ENCODE measurements around the gene SPTLC2. TPM values are rescaled to one million over a fixed set of nuclear protein-coding genes. Genes with fewer than 3 reads are reported as not detected.

The SPTLC2 gene
- total and polyA plus RNA-seq, 9 donors: 8.0 to 31.1 (median 21.5) TPM

DNA sequence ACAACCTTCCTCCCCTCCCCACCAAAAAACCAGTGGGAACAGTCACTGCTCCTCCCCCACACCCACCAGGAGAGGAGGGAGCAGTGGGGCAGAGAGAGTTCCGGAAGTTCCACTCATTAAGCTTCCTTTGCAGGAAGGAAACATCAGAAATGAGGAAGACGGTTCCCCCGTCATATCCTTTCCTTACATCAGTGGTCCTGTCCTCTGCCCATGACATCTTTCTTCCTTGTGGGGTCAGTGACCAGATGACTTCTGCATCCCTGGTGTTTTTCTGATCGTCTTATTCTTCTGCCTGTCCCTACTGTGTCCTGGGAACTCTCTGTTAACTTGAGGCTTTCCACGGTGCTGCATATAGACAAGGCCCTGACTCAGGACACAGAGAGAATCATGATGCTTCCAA lies 40.8 kb upstream of the SPTLC2 start:
- intact Hi-C loops (cut with DNase I): loop anchor here in 1 of 4 donors (10.0 kb wide), 1 partner anchor 908 kb away; no protein-coding TSS in a partner anchor
- Histone ChIP-seq H3K4me3 (no peak overlapping the region), H3K36me3 (no peaks in the 10 kb centered on the region), H3K9me3 (no peaks in the 10 kb centered on the region), H3K27ac (no peak overlapping the region), H3K4me1 (ENCODE audit: insufficient read depth) (no peaks in the 10 kb centered on the region), H3K27me3 (no peaks in the 10 kb centered on the region)
- TF ChIP-seq, protein P1, sequence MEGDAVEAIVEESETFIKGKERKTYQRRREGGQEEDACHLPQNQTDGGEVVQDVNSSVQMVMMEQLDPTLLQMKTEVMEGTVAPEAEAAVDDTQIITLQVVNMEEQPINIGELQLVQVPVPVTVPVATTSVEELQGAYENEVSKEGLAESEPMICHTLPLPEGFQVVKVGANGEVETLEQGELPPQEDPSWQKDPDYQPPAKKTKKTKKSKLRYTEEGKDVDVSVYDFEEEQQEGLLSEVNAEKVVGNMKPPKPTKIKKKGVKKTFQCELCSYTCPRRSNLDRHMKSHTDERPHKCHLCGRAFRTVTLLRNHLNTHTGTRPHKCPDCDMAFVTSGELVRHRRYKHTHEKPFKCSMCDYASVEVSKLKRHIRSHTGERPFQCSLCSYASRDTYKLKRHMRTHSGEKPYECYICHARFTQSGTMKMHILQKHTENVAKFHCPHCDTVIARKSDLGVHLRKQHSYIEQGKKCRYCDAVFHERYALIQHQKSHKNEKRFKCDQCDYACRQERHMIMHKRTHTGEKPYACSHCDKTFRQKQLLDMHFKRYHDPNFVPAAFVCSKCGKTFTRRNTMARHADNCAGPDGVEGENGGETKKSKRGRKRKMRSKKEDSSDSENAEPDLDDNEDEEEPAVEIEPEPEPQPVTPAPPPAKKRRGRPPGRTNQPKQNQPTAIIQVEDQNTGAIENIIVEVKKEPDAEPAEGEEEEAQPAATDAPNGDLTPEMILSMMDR (IDR thresholded peaks at IDR 0.05): no peak
- TF ChIP-seq EP300 (IDR thresholded peaks at IDR 0.05) (no peak), POLR2A (IDR thresholded peaks at IDR 0.05) (no peak)
- 62 to 77% (median 75%) methylated on average over 5 of the region's 5 CpGs for WGBS, 3 donors
- no peak for DNase-seq

DNA sequence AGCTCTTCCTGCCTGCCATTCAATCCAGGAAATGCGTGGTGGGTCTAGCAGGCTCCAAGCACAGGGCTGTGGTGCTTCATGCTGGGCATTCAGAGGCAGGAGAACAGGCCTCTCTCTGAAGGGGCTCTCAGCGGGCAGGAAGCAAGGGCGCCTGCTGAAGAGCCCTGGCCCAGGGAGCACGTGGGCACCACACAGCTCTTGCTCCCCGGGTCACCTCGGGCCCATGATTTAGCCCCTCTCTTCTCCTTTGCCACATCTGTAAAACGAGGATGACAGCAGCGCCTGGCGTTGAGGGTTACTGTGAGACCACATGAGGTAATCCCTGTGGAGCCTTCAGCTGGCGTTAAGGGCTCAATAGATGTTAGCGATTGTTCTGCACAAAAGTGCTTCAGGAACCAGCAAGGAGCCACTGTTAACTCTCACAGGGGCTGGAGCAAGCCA lies 37.6 kb upstream of the SPTLC2 start:
- DNase-seq: no peak
- Histone ChIP-seq H3K36me3 (no peaks in the 10 kb centered on the region), H3K4me1 (ENCODE audit: insufficient read depth) (no peaks in the 10 kb centered on the region), H3K4me3 (no peak overlapping the region), H3K9me3 (no peaks in the 10 kb centered on the region), H3K27ac (no peak overlapping the region), H3K27me3 (no peaks in the 10 kb centered on the region)
- intact Hi-C loops (cut with DNase I): loop anchor here in 1 of 4 donors (10.0 kb wide), 1 partner anchor 911 kb away; no protein-coding TSS in a partner anchor
- TF ChIP-seq, protein P1 (IDR thresholded peaks at IDR 0.05): no peak
- TF ChIP-seq EP300 (IDR thresholded peaks at IDR 0.05) (no peak), POLR2A (IDR thresholded peaks at IDR 0.05) (no peak)
- 59% methylated on average over 11 of the region's 11 CpGs for WGBS, 3 donors

DNA sequence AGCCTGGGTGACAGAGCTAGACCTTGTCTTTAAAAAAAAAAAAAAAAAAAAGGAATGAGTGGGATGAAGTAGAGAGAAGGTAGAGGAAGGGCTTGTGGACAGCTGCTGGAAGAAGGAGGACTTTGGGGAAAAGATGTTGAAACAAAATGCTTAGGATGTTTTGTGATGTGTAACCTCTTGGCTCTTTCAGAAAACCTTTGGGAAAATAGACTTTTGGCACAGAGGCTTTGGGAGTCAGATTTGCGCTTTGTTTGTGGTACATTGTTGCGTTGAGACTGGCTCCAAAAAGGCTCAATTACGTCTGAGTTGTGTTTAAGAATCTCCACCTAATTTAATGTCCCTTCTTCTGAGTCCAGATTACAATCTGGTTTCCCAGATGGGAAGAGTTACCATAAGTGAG lies 32.9 kb upstream of the SPTLC2 start:
- intact Hi-C loops (cut with DNase I): no loop called here
- H3K27me3 ChIP-seq: no peaks in the 10 kb centered on the region
- H3K4me1 ChIP-seq (ENCODE audit: insufficient read depth): no peaks in the 10 kb centered on the region
- 54 to 59% (median 58%) methylated on average over 3 of the region's 3 CpGs for WGBS, 3 donors
- H3K4me3 ChIP-seq: no peak overlapping the region
- no peaks in the 10 kb centered on the region for H3K9me3 ChIP-seq
- no peak overlapping the region for H3K27ac ChIP-seq
- DNase-seq: no peak
- H3K36me3 ChIP-seq: no peaks in the 10 kb centered on the region
- TF ChIP-seq EP300 (IDR thresholded peaks at IDR 0.05) (no peak), POLR2A (IDR thresholded peaks at IDR 0.05) (no peak)
- TF ChIP-seq, protein P1 (IDR thresholded peaks at IDR 0.05): no peak

DNA sequence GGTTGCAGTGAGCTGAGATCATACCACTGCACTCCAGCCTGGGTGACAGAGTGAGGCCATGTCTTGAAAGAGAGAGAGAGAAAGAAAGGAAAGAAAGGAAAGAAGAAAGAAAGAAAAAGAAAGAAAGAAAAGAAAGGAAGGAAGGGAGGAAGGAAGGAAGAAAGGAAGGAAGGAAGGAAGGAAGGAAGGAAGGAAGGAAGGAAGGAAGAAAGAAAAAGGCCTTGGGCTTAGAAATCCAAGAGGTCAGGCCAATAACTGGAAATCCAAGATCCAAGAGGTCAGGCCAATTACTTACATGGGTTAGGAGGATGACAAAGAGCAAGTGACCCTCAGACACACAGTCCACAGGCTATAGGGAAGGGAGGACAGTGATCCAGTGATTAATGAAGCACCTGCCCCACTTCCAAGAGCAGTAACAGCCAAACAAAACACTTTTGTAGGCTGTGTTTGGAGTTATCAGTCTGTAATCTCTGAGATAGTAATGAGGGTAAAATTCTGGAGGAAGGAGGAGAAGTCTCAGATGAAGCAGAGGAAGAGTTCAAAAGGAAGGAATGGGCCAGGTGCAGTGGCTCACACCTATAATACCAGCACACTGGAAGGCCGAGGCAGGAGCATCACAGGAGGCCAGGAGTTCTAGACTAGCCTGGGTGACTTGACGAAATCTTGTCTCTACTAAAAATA lies 32.2 kb upstream of the SPTLC2 start:
- intact Hi-C loops (cut with DNase I): no loop called here
- Histone ChIP-seq H3K9me3 (no peaks in the 10 kb centered on the region), H3K27ac (no peak overlapping the region), H3K36me3 (no peaks in the 10 kb centered on the region), H3K4me3 (no peak overlapping the region), H3K27me3 (no peaks in the 10 kb centered on the region), H3K4me1 (ENCODE audit: insufficient read depth) (no peaks in the 10 kb centered on the region)
- WGBS, 3 donors: 21 to 93% (median 82%) methylated on average over 2 of the region's 2 CpGs
- no peak for DNase-seq
- TF ChIP-seq EP300 (IDR thresholded peaks at IDR 0.05) (no peak), POLR2A (IDR thresholded peaks at IDR 0.05) (no peak)
- TF ChIP-seq, protein P1 (IDR thresholded peaks at IDR 0.05): no peak

Measured in ovary (tissue), 9 donors.